NCI-H2171 treated with DMSO at 0.1 percent for 48 hours (cell line): ENCODE measurements around the gene JAK2.

Experiments used
- DNase-seq: peaks from one replicate; lab custom pipeline; 2025; lab: John Stamatoyannopoulos, UW

Gene JAK2

DNA sequence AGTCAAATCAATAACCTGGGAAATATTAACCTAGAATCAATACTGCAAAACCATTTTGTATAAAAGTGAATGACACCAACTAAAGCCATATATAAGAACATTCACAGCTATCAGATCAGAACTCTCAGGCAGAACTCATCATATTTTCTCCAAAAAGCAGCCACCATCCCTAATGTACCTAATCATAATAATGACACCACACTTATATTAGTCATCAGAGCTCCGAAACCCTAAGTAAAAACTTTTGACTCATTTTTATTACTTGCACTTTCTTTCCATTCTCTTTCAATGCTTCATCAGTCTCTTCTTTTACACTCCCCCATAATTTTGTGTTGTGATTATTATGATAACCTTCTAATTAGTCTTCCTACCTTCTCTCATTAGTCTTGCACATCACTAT lies 155.1 kb downstream of the JAK2 start:
- no peak for DNase-seq

DNA sequence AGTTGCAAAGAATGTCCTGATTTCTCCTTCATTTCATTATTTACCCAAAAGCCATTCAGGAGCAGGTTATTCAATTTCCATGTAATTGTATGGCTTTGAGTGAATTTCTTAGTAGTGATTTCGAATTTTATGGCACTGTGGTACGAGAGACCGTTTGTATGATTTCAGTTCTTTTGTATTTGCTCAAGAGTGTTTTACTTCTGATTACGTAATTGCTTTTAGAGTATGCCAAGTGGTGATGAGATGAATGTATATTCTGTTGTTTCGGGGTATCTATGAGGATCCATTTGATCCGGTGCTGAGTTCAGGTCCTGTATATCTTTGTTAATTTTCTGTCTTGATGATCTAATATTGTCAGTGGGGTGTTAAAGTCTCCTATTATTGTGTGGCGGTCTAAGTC lies 159.1 kb downstream of the JAK2 start:
- DNase-seq: no peak

- no peak for DNase-seq
Measured at GRCh38 chr9:5146241-5146640, 161.2 kb downstream of the JAK2 start.
